ENCODE results near the gene RND3. TPM values are rescaled to one million over a fixed set of nuclear protein-coding genes. Genes with fewer than 3 reads are reported as not detected.

Gene RND3
- total and polyA plus RNA-seq, 9 of the 15 experiments (the other 6 are each of a cell fraction or from before 2014, with no cell fraction given): 0.22 to 0.64 (median 0.29) TPM; not detected in 4

DNA sequence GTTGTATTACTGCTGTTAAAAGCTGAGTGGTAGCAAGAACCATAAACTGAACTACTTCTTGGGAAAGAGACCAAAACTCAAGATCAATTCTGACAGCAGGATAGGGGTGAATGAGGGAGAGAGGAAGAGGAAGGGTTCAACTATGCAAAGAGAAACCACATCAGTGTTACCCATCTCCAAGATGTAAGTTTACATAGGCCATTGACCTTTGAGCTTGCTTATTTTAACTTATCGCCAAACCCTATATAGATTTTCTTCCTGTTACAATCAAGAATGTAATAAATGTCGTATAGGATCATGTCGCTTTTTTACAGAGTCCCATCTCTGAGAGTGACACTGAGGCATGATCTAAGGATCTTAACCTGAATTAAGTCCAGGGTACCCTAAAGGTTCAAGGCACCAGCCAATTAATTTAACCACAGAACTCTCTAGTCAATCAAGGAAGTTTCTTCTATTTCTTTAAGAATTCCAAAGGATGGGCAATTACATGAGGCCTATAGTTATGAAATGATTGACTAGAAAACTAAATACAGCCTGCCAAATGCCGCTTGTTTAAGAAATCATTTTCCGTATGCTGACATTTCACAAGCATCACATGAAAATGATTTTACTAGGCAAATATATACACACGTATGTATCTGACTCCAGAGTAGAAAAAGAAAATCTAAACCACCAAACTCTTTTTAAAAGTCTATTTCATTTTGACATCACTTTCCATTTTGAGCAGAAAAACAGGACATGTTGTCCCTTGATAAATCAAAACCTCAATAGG, 11.8 kb downstream of the RND3 start (continued):
- TF ChIP-seq ZBTB40 (IDR thresholded peaks at IDR 0.05) (no peak), ZBTB40 (CRISPR knock-in tag; IDR thresholded peaks at IDR 0.05) (no peak), RBBP5 (IDR thresholded peaks at IDR 0.05; ENCODE audit: borderline replicate concordance, insufficient read depth, low read length, poor library complexity, severe bottlenecking) (no peak), RAD21 (CRISPR knock-in tag; conservative IDR thresholded peaks at IDR 0.05 in 1 of 2, IDR thresholded peaks at IDR 0.05 in 1 of 2) (no peak), MXI1 (IDR thresholded peaks at IDR 0.05; ENCODE audit: low read depth, low read length) (no peak)
- TF ChIP-seq, protein P1, sequence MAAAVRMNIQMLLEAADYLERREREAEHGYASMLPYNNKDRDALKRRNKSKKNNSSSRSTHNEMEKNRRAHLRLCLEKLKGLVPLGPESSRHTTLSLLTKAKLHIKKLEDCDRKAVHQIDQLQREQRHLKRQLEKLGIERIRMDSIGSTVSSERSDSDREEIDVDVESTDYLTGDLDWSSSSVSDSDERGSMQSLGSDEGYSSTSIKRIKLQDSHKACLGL (CRISPR knock-in tag; IDR thresholded peaks at IDR 0.05; ENCODE audit: borderline replicate concordance, poor library complexity, severe bottlenecking): no peak
